ENCODE results near the gene MXI1. TPM values are rescaled to one million over a fixed set of nuclear protein-coding genes. Genes with fewer than 3 reads are reported as not detected.

MXI1 gene
- total RNA-seq, 1 experiment from 2014 or later = 17.3 TPM

DNA sequence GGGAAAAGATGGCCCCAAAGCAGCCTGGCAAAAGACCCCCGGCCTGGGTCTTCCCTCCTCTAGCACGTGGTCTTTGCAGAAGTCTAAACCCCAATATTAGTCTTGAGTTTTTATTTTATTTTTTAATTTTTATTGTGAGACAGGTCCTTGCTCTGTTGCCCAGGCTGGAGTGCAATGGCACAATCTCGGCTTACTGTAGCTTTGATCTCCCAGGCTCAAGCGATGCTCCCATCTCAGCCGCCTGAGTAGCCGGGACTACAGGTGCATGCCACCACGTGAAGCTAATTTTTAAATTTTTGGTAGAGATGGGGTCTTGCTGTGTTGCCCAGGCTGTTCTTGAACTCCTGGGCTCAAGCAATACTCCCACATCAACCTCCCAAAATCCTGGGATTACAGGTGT is 40.3 kb upstream of the MXI1 start:
- no peaks in the 10 kb centered on the region for H3K9me3 ChIP-seq (ENCODE audit: low read depth, low read length, poor library complexity, severe bottlenecking)
- no peak overlapping the region for H3K4me3 ChIP-seq (ENCODE audit: low read depth, low read length, poor library complexity, severe bottlenecking)
- no peaks in the 10 kb centered on the region for H3K4me1 ChIP-seq (ENCODE audit: insufficient read depth, low read length, poor library complexity, severe bottlenecking)
- intact Hi-C loops (cut with micrococcal nuclease; ENCODE audit: unreplicated experiment) = no loop called here
- H3K36me3 ChIP-seq (ENCODE audit: insufficient read depth, low read length, poor library complexity, severe bottlenecking) = no peaks in the 10 kb centered on the region
- DNase-seq (ENCODE audit: low spot score) = no peak
- CTCF ChIA-PET = interaction anchor here (0.6 kb wide), 1 partner anchor 60 kb away, joined by 4 read pairs; no protein-coding TSS in a partner anchor
- H3K27ac ChIP-seq (ENCODE audit: low read depth, low read length, poor library complexity, severe bottlenecking) = no peak overlapping the region
- BruUV-seq (replicated peaks) = no TSS peak
- H3K27me3 ChIP-seq (replicated peaks; ENCODE audit: insufficient read depth, low read depth, low read length, poor library complexity) = peaks cover 6% of the 10 kb centered on the region
- POLR2A ChIA-PET (ENCODE audit: low non-redundant PET) = no interaction called here
- TF ChIP-seq CTCF (conservative IDR thresholded peaks at IDR 0.05; ENCODE audit: low read depth, low read length) (no peak), EZH2 (IDR thresholded peaks at IDR 0.05; ENCODE audit: borderline replicate concordance, low read depth, low read length, poor library complexity, severe bottlenecking) (no peak)

GRCh38 chr10:110168601-110169481 is 38.6 kb upstream of the MXI1 start:
- peaks cover 6% of the 10 kb centered on the region for H3K27me3 ChIP-seq (replicated peaks; ENCODE audit: insufficient read depth, low read depth, low read length, poor library complexity)
- CTCF ChIA-PET = interaction anchor here (0.5 kb wide), 1 partner anchor 56 kb away, joined by 6 read pairs; no protein-coding TSS in a partner anchor
- H3K4me3 ChIP-seq (ENCODE audit: low read depth, low read length, poor library complexity, severe bottlenecking) = no peak overlapping the region
- POLR2A ChIA-PET (ENCODE audit: low non-redundant PET) = no interaction called here
- intact Hi-C loops (cut with micrococcal nuclease; ENCODE audit: unreplicated experiment) = no loop called here
- no peak for DNase-seq (ENCODE audit: low spot score)
- H3K27ac ChIP-seq (ENCODE audit: low read depth, low read length, poor library complexity, severe bottlenecking) = no peak overlapping the region
- TF ChIP-seq CTCF (conservative IDR thresholded peaks at IDR 0.05; ENCODE audit: low read depth, low read length) (no peak), EZH2 (IDR thresholded peaks at IDR 0.05; ENCODE audit: borderline replicate concordance, low read depth, low read length, poor library complexity, severe bottlenecking) (no peak)
- BruUV-seq (replicated peaks) = no TSS peak
- no peaks in the 10 kb centered on the region for H3K36me3 ChIP-seq (ENCODE audit: insufficient read depth, low read length, poor library complexity, severe bottlenecking)
- no peaks in the 10 kb centered on the region for H3K4me1 ChIP-seq (ENCODE audit: insufficient read depth, low read length, poor library complexity, severe bottlenecking)
- H3K9me3 ChIP-seq (ENCODE audit: low read depth, low read length, poor library complexity, severe bottlenecking) = no peaks in the 10 kb centered on the region

- Histone ChIP-seq H3K4me1 (ENCODE audit: insufficient read depth, low read length, poor library complexity, severe bottlenecking) (no peaks in the 10 kb centered on the region), H3K27me3 (replicated peaks; ENCODE audit: insufficient read depth, low read depth, low read length, poor library complexity) (peaks cover 6% of the 10 kb centered on the region), H3K36me3 (ENCODE audit: insufficient read depth, low read length, poor library complexity, severe bottlenecking) (no peaks in the 10 kb centered on the region), H3K9me3 (ENCODE audit: low read depth, low read length, poor library complexity, severe bottlenecking) (no peaks in the 10 kb centered on the region), H3K4me3 (ENCODE audit: low read depth, low read length, poor library complexity, severe bottlenecking) (no peak overlapping the region), H3K27ac (ENCODE audit: low read depth, low read length, poor library complexity, severe bottlenecking) (no peak overlapping the region)
- intact Hi-C loops (cut with micrococcal nuclease; ENCODE audit: unreplicated experiment) = no loop called here
- DNase-seq (ENCODE audit: low spot score) = no peak
- POLR2A ChIA-PET (ENCODE audit: low non-redundant PET) = no interaction called here
- TF ChIP-seq CTCF (conservative IDR thresholded peaks at IDR 0.05; ENCODE audit: low read depth, low read length) = no peak
- TF ChIP-seq EZH2 (IDR thresholded peaks at IDR 0.05; ENCODE audit: borderline replicate concordance, low read depth, low read length, poor library complexity, severe bottlenecking) = no peak
- CTCF ChIA-PET = no interaction called here
- no TSS peak for BruUV-seq (replicated peaks)
Measured at GRCh38 chr10:110169586-110169985, 37.8 kb upstream of the MXI1 start.
